ENCODE measurements around the gene WASF3. TPM values are rescaled to one million over a fixed set of nuclear protein-coding genes. Genes with fewer than 3 reads are reported as not detected.

The WASF3 gene
- total RNA-seq, 4 donors from 2014 or later: 34.8 to 101 (median 49.3) TPM

- no peak for TF ChIP-seq CTCF (IDR thresholded peaks at IDR 0.05; ENCODE audit: low read depth)
Observed at GRCh38 chr13:26688286-26688685, 130.8 kb downstream of the WASF3 start.

- no peak for TF ChIP-seq CTCF (IDR thresholded peaks at IDR 0.05; ENCODE audit: low read depth)
Observed at GRCh38 chr13:26688980-26689379, 131.5 kb downstream of the WASF3 start.

- no peak for TF ChIP-seq CTCF (IDR thresholded peaks at IDR 0.05; ENCODE audit: low read depth)
Observed at GRCh38 chr13:26693749-26694463, 136.4 kb downstream of the WASF3 start.

- TF ChIP-seq CTCF (IDR thresholded peaks at IDR 0.05; ENCODE audit: low read depth): no peak
Observed at GRCh38 chr13:26694609-26695359, 137.3 kb downstream of the WASF3 start.

- no peak for TF ChIP-seq CTCF (IDR thresholded peaks at IDR 0.05; ENCODE audit: low read depth)
Observed at GRCh38 chr13:26695360-26695705, 137.8 kb downstream of the WASF3 start.

GRCh38 chr13:26695891-26696311 lies 138.4 kb downstream of the WASF3 start:
- no peak for TF ChIP-seq CTCF (IDR thresholded peaks at IDR 0.05; ENCODE audit: low read depth)

- no peak for TF ChIP-seq CTCF (IDR thresholded peaks at IDR 0.05; ENCODE audit: low read depth)
Observed at GRCh38 chr13:26697069-26697955, 139.8 kb downstream of the WASF3 start.
